ENCODE measurements around the gene CYP46A1.

The CYP46A1 gene

DNA sequence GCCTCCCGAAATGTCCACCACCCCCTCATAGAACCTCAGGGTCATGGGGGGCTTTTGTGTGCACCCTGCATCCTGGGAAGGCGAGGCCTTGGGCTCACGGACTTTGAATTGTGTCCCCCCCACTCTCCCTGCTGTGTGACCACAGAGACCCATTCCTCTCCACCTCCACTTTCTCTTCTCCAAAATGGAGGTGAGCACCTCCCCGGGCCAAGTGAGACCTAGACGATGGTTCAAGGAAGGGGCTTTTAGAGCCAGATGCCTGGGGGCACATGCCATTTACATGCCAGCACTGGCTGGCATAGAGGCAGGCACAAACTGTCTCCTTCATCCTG, 33.5 kb downstream of the CYP46A1 start:
- H3K27ac ChIP-seq, result no peak overlapping the region
- no peak for TF ChIP-seq ZFX (IDR thresholded peaks at IDR 0.05; ENCODE audit: borderline replicate concordance)
- TF ChIP-seq, protein P1, sequence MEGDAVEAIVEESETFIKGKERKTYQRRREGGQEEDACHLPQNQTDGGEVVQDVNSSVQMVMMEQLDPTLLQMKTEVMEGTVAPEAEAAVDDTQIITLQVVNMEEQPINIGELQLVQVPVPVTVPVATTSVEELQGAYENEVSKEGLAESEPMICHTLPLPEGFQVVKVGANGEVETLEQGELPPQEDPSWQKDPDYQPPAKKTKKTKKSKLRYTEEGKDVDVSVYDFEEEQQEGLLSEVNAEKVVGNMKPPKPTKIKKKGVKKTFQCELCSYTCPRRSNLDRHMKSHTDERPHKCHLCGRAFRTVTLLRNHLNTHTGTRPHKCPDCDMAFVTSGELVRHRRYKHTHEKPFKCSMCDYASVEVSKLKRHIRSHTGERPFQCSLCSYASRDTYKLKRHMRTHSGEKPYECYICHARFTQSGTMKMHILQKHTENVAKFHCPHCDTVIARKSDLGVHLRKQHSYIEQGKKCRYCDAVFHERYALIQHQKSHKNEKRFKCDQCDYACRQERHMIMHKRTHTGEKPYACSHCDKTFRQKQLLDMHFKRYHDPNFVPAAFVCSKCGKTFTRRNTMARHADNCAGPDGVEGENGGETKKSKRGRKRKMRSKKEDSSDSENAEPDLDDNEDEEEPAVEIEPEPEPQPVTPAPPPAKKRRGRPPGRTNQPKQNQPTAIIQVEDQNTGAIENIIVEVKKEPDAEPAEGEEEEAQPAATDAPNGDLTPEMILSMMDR (IDR thresholded peaks at IDR 0.05), result no peak

DNA sequence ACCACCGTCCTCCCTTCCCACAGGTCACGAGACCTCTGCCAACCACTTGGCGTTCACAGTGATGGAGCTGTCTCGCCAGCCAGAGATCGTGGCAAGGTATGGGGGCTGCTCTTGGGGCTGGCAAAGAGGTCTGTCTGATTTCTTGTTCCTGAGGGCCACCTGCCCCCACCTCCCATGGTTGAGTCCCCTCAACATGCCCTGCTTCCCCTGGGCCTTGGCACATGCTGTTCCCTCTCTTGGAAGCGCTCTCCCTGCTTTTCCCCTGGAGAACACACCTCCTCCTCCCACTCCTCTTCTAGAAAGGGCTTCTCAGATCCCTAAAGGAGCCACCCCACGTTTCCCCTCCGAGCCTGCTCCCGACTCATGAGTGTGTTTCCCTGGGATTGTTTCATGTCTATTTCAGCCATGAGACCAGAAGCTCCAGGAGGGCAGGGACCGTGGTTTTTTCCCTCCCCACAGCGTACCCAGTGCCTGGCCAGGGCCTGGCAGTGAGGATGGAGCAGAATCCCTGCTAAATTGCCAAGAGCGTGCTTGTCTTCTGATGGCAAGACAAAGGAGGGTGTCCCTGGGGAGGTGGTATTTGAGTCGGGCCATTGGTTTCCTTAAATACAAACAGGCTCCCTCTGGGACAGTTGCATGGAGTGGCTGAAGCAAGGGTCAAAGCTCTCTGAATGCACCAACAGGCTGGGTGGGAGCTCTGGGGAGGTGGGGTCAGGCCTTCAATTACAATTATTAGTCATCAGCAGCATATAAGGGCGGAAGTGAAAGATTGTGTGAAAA, 34.1 kb downstream of the CYP46A1 start:
- H3K27ac ChIP-seq, result no peak overlapping the region
- TF ChIP-seq, protein P1 (IDR thresholded peaks at IDR 0.05), result no peak
- TF ChIP-seq ZFX (IDR thresholded peaks at IDR 0.05; ENCODE audit: borderline replicate concordance), result no peak

DNA sequence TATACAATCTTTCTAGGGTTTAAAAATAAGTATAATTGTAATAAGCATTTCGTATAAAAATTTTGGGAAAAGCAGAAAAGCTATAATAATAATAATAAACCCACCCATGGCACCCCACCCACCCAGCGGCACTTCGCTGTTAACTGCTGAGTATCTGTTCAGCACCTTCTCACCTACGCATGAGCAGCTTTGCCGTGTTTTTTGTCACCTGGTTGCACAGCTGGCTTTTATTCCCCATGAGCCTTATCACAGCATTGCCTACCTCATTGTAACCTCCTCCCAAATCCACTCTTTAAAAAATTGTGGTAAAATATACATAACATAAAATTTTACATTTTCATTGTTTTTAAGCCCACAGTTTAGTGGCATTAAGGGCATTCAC, 34.7 kb downstream of the CYP46A1 start:
- TF ChIP-seq ZFX (IDR thresholded peaks at IDR 0.05; ENCODE audit: borderline replicate concordance), result no peak
- TF ChIP-seq, protein P1 (IDR thresholded peaks at IDR 0.05), result no peak
- no peak overlapping the region for H3K27ac ChIP-seq

DNA sequence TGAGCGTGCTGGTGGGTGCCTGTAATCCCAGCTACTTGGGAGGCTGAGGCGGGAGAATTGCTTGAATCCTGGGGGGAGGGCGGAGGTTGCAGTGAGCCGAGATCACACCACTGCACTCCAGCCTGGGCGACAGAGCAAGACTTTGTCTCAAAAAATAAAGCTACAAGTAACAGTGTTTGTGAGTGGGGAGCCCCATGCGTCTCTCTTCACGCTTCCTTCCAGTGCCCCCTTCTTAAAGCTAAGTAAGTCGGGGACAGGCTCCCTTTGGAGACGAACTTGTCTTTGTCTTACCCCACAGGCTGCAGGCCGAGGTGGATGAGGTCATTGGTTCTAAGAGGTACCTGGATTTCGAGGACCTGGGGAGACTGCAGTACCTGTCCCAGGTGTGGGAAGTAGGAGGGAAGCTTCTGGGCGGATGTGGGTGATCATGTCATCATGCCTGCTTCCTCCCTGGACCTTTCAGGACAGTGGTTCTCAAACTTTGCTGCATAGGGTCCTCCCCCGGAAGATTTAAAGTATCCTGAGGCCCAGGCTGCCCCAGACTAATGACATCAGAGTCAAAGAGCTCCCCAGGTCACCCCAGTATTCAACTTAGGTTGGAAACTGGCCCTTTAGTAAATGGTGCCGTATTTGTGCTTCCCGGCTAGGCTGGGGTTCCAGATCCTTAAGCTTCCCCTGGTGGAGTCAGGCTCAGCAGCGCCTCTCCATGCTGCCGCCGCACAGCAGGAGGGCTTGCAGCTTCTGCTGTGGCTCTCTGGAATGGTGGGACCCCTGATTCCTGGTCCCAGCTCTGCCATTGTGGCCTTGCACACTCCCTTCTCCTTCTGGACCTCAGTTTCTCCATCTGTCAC, 37.1 kb downstream of the CYP46A1 start:
- no peak overlapping the region for H3K27ac ChIP-seq
- TF ChIP-seq, protein P1 (IDR thresholded peaks at IDR 0.05), result no peak
- no peak for TF ChIP-seq ZFX (IDR thresholded peaks at IDR 0.05; ENCODE audit: borderline replicate concordance)

DNA sequence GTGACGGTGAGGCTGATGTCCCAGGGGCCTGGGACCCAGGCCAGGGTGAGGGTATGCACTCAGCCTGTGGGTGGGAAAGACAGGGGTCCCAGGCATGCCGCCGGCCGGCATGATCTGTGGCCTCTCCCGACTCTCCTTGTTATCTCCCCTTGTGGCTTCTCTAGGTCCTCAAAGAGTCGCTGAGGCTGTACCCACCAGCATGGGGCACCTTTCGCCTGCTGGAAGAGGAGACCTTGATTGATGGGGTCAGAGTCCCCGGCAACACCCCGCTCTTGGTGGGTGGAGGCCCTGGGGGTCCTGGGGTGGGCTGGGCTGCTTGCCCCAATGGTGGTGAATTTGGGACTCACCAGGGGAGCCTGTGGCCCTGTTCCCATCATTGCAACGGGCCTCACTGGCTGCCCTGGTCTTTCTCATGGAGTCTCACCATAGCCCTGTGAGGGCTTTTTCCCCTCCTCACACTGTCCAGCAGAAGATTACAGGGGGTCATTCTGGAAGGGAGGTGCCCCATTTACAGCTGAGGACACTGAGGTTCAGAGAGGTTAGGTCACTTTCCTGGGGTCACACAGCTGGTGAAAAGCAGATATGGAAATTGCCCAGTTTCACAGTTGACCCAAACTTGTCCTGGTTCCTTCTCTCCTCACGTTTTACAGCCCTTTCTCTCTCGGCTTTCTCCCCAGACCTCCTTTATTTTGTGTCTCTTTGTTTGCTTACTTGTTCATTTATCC, 37.9 kb downstream of the CYP46A1 start:
- TF ChIP-seq, protein P1 (IDR thresholded peaks at IDR 0.05), result no peak
- TF ChIP-seq ZFX (IDR thresholded peaks at IDR 0.05; ENCODE audit: borderline replicate concordance), result no peak
- no peak overlapping the region for H3K27ac ChIP-seq

DNA sequence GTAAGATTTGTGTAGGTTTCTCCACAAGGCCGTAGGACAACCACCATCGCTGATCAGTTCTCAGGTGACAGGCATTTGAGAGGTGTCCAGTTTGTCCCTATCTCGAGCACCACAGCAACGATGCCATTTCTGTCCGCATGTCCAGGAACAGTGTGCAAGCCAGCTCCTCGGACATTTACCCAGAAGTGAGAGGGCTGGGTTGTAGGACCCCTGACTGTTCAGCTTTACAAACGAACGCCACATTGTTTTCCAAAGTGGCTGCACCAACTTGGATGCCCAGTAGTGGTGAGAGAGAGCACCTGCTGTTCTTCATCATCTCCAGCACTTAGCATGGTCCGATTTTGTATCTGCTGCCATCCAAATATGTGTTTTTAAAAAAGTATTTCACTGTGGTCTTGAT, 38.6 kb downstream of the CYP46A1 start:
- no peak for TF ChIP-seq ZFX (IDR thresholded peaks at IDR 0.05; ENCODE audit: borderline replicate concordance)
- TF ChIP-seq, protein P1 (IDR thresholded peaks at IDR 0.05), result no peak

More for the DNA sequence above, 38.6 kb downstream of the CYP46A1 start:
- no peak overlapping the region for H3K27ac ChIP-seq

Measured in 22Rv1 (cell line).